Measurements from ENCODE around the gene PTTG1. TPM values are rescaled to one million over a fixed set of nuclear protein-coding genes. Genes with fewer than 3 reads are reported as not detected.

PTTG1 gene
- total RNA-seq, 1 experiment from 2014 or later: 183 TPM

- intact Hi-C loops (cut with micrococcal nuclease): no loop called here
- RAD21 ChIA-PET (ENCODE audit: low non-redundant PET in 1 of 2, low total read pairs in 2 of 2, uncharacterized antibody in 2 of 2, unreplicated experiment in 2 of 2): no interaction called here
- no TSS peak for BruUV-seq (replicated peaks)
Observed at GRCh38 chr5:160468363-160468975, 46.8 kb downstream of the PTTG1 start.

More at GRCh38 chr5:160468363-160468975, 46.8 kb downstream of the PTTG1 start:
- DNase-seq (ENCODE audit: low read depth, low spot score) (no peak), ATAC-seq (no peak)
- CTCF ChIA-PET: no interaction called here
- H4K20me1 ChIP-seq (ENCODE audit: insufficient read depth): no peaks in the 10 kb centered on the region
- POLR2A ChIA-PET: no interaction called here
- no peaks in the 10 kb centered on the region for H3K36me3 ChIP-seq (ENCODE audit: control insufficient read depth in 1 of 2, insufficient read depth in 2 of 2, low read length in 2 of 2)
- no peak overlapping the region for H3K4me3 ChIP-seq (replicated peaks in 1 of 2; ENCODE audit: low read depth in 1 of 2, low read length in 2 of 2)
- H3K27me3 ChIP-seq (ENCODE audit: insufficient read depth, low read length): 0 out of 2 replicates have a peak, but pooled peaks cover 3% of the 10 kb centered on the region
- H3K9me3 ChIP-seq (ENCODE audit: control insufficient read depth in 1 of 2, insufficient read depth in 1 of 2, low read depth in 1 of 2, low read length in 2 of 2): no peaks in the 10 kb centered on the region
- H2AFZ ChIP-seq (ENCODE audit: low read depth, low read length, poor library complexity, severe bottlenecking): no peak overlapping the region
- H3K9ac ChIP-seq (ENCODE audit: low read length): no peak overlapping the region
- no peaks in the 10 kb centered on the region for H3K4me1 ChIP-seq (ENCODE audit: control insufficient read depth in 1 of 2, insufficient read depth in 2 of 2, low read length in 2 of 2)
- TF ChIP-seq EZH2phosphoT487 (IDR thresholded peaks at IDR 0.05; ENCODE audit: borderline replicate concordance) (no peak), CTCF (IDR thresholded peaks at IDR 0.05 in 2 of 3, conservative IDR thresholded peaks at IDR 0.05 in 1 of 3; ENCODE audit: borderline replicate concordance in 1 of 3, insufficient read depth in 1 of 3, low read depth in 2 of 3, low read length in 2 of 3) (no peak), ZBTB33 (IDR thresholded peaks at IDR 0.05; ENCODE audit: extremely low read depth, insufficient replicate concordance, low read length) (no peak), CEBPB (IDR thresholded peaks at IDR 0.05; ENCODE audit: low read depth) (no peak), YY1 (IDR thresholded peaks at IDR 0.05; ENCODE audit: extremely low read depth, insufficient replicate concordance, low read depth, low read length) (no peak), RAD21 (IDR thresholded peaks at IDR 0.05; ENCODE audit: low read depth) (no peak), SIN3A (IDR thresholded peaks at IDR 0.05; ENCODE audit: low read depth) (no peak), JUND (IDR thresholded peaks at IDR 0.05) (no peak), REST (IDR thresholded peaks at IDR 0.05; ENCODE audit: low read depth) (no peak), EZH2 (IDR thresholded peaks at IDR 0.05) (no peak), ELF1 (IDR thresholded peaks at IDR 0.05; ENCODE audit: borderline replicate concordance, low read depth) (no peak), POLR2AphosphoS5 (IDR thresholded peaks at IDR 0.05; ENCODE audit: low read depth, low read length) (no peak), CBX3 (IDR thresholded peaks at IDR 0.05; ENCODE audit: low read depth) (no peak), EGR1 (IDR thresholded peaks at IDR 0.05; ENCODE audit: low read depth) (no peak), FOSL1 (IDR thresholded peaks at IDR 0.05; ENCODE audit: low read depth) (no peak), POLR2A (IDR thresholded peaks at IDR 0.05; ENCODE audit: borderline replicate concordance, extremely low read depth, insufficient read depth, insufficient read length) (no peak), ZFX (IDR thresholded peaks at IDR 0.05) (no peak)
- no peak overlapping the region for H3K27ac ChIP-seq (ENCODE audit: low read depth, low read length)
- H3K79me2 ChIP-seq (ENCODE audit: insufficient read depth, low read length): no peaks in the 10 kb centered on the region
- H3K4me2 ChIP-seq (ENCODE audit: low read length): no peak overlapping the region
- no peaks in the 10 kb centered on the region for H3K9me2 ChIP-seq (ENCODE audit: insufficient read depth)
